Pancreas (tissue), 10 donors: Measurements from ENCODE around the gene PLXDC1. TPM values are rescaled to one million over a fixed set of nuclear protein-coding genes. Genes with fewer than 3 reads are reported as not detected.

Experiments
- ATAC-seq, 4 donors: fragments of 200-7000 bp; cut with Tn5 transposase; one replicate each; pipeline versions ENCODE4 v1.8.0 to v1.9.1; 2020; ENCODE audit warnings: mild to moderate bottlenecking in 4 of 4, moderate library complexity in 4 of 4
- DNase-seq, 6 donors: peaks; one replicate each; pipeline ENCODE4 v3.0.0-alpha.2; 2020
- FAIRE-seq: peaks from 2 replicates; lab custom pipeline; 2012; peaks lifted over from hg19 to GRCh38; lab: Jason Lieb, UNC
- H3K27ac ChIP-seq, 4 donors: fragments of 200-600 bp; sonication (generic); 1 replicate in 3 of 4; 2 replicates in 1 of 4; pipeline versions ENCODE4 v1.5.0 to v1.8.0; 2020
- H3K27me3 ChIP-seq, 4 donors: fragments of 200-600 bp; one replicate each; pipeline ENCODE4 v1.8.0; 2021
- H3K36me3 ChIP-seq, 3 donors: fragments of 200-600 bp; sonication (generic) in 1 of 3; one replicate each; pipeline versions ENCODE4 v1.5.0 to v1.8.0; 2020 to 2021
- H3K4me1 ChIP-seq, 3 donors: fragments of 200-600 bp; one replicate each; pipeline ENCODE4 v1.8.0; 2021
- H3K4me3 ChIP-seq, 4 donors: fragments of 200-600 bp; sonication (generic) in 2 of 4; one replicate each; pipeline versions ENCODE4 v1.5.0 to v1.8.0; 2020 to 2021
- H3K9me3 ChIP-seq, 4 donors: fragments of 200-600 bp; one replicate each; pipeline ENCODE4 v1.8.0; 2021
- CTCF ChIP-seq, 4 donors: fragments of 200-600 bp; sonication (generic) in 3 of 4; IDR thresholded peaks; one replicate each; pipeline versions ENCODE4 v1.5.0 to v1.8.0; 2021; ENCODE audit warnings: antibody characterized with exemption in 4 of 4
- WGBS, 2 donors: extraction: QIAGEN DNeasy Blood & Tissue Kit; methylation state at CpG; one replicate each; pipeline ENCODE4 v1.1.7; 2013; 5-methylcytosine and 5-hydroxymethylcytosine counted together
- intact Hi-C, 3 donors: fragments of 100-400 bp; cut with DNase I; formaldehyde crosslinking; loops; one replicate each; pipeline versions ENCODE4 v1.11.1 to v1.14.2; 2022
- polyA plus RNA-seq, 2 donors: library from polyadenylated mRNA; stranded (reverse); fragments of 200-250 nt; gene quantifications; one replicate each; pipeline ENCODE4 v1.2.3, GENCODE V29; 2013
- total RNA-seq, 6 donors: library from RNA; stranded (reverse); fragmentation: NEBNext Ultra II Directional in 4 of 6; extraction: Animal tissue kit (Norgen Biotek cat#: 25700) in 4 of 6; gene quantifications; one replicate each; pipeline versions ENCODE4 v1.2.1 to v1.2.4, GENCODE V29; 2021 to 2023
- donor health status: healthy with polysubstance abuse.
- donor health status: DM: no; HTN: no; CAD: no; lungs with moderate emphysema.
- donor health status: DM: no; HTN: no; CAD: no.
- donor health status: control.
- donor health status: control.
- donor health status: Bipolar disorder and iron deficiency.
- donor health status: DM: yes; HTN: yes; CAD: no.
- donor health status: DM: no; HTN: no; CAD: no.
- donor health status: DM: no; HTN: no; CAD: no.
- donor health status: DM: yes; HTN: yes; CAD: no.

Gene PLXDC1
- total and polyA plus RNA-seq, 8 donors = 0.88 to 5.6 (median 1.9) TPM

- intact Hi-C loops = no loop called here
- peaks cover 0 to 13% (median 12%) of the 10 kb centered on the region in 3 donors for H3K4me1 ChIP-seq
- no peak for DNase-seq
These were observed 46.7 kb upstream of the PLXDC1 start for GRCh38 chr17:39198186-39198566.

GRCh38 chr17:39197380-39198185 is 46.1 kb upstream of the PLXDC1 start, which contains the start of gene CACNB1:
CACNB1 (minus strand) TSS chr17:39197669; CDS start chr17:39197495, 174 bp downstream.
- Histone ChIP-seq H3K9me3 (no peaks in the 10 kb centered on the region), H3K4me1 (peaks cover 0 to 13% (median 12%) of the 10 kb centered on the region in 3 donors), H3K4me3 (peak within 1 kb of the TSS; percentile 51 to 83 (median 67)), H3K27me3 (no peaks in the 10 kb centered on the region), H3K27ac (no peak within 1 kb of the TSS), H3K36me3 (peaks cover 0 to 13% (median 9%) of the 10 kb centered on the region in 3 donors)
- intact Hi-C loops = no loop called here
- peak; percentile 51 to 73 (median 66) for ATAC-seq
- no peak for FAIRE-seq
- peak; percentile 54 to 88 (median 75) for DNase-seq
- TF ChIP-seq CTCF (IDR thresholded peaks at IDR 0.05) = no peak
- 1 to 2% methylated on average over 27 to 55 of the region's 55 CpGs for WGBS, 2 donors

More at GRCh38 chr17:39198186-39198566, 46.7 kb upstream of the PLXDC1 start:
- FAIRE-seq (no peak), ATAC-seq (no peak)
- 83 to 85% methylated on average over 4 of the region's 4 CpGs for WGBS, 2 donors
- no peaks in the 10 kb centered on the region for H3K9me3 ChIP-seq
- TF ChIP-seq CTCF (IDR thresholded peaks at IDR 0.05) = no peak
- peaks cover 0 to 19% (median 14%) of the 10 kb centered on the region in 3 donors for H3K36me3 ChIP-seq
- H3K27me3 ChIP-seq = no peaks in the 10 kb centered on the region
- no peak overlapping the region for H3K27ac ChIP-seq
- H3K4me3 ChIP-seq = peak overlapping the region in 2 of 4 donors; percentile 71 to 83

DNA sequence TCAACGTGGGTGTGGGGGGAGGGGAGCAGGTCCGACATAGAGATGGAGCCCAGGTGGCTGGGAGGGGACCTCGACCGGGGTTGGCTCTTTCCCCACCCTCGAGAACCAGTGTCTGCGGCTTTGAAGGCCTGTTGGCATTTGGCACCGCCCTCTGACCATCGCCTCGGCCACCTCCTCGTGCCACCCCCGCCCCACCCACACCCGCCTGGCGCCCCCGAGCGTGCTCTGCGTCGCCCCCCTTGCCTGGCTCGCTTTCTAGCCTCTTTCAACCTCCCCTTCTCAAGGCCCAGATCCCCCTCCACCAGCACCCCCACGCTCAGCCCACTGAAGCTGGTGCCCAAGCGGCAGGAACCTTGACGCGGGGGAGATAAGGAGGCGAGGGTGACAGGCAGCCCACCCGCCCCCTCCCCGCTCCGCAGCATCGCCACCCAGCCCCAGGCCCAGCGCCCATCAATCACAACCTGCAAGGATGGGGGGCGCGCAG is 45.4 kb upstream of the PLXDC1 start:
- no peak for FAIRE-seq
- intact Hi-C loops = no loop called here
- Histone ChIP-seq H3K9me3 (no peaks in the 10 kb centered on the region), H3K4me3 (peak overlapping the region; percentile 51 to 83 (median 67)), H3K4me1 (peaks cover 0 to 11% (median 10%) of the 10 kb centered on the region in 3 donors), H3K36me3 (peaks cover 0 to 6% (median 2%) of the 10 kb centered on the region in 3 donors), H3K27me3 (no peaks in the 10 kb centered on the region), H3K27ac (no peak overlapping the region)
- no peak for TF ChIP-seq CTCF (IDR thresholded peaks at IDR 0.05)
- DNase-seq = peak in 1 of 6 donors; percentile 35
- ATAC-seq = no peak
- 1 to 2% methylated on average over 27 to 30 of the region's 30 CpGs for WGBS, 2 donors

DNA sequence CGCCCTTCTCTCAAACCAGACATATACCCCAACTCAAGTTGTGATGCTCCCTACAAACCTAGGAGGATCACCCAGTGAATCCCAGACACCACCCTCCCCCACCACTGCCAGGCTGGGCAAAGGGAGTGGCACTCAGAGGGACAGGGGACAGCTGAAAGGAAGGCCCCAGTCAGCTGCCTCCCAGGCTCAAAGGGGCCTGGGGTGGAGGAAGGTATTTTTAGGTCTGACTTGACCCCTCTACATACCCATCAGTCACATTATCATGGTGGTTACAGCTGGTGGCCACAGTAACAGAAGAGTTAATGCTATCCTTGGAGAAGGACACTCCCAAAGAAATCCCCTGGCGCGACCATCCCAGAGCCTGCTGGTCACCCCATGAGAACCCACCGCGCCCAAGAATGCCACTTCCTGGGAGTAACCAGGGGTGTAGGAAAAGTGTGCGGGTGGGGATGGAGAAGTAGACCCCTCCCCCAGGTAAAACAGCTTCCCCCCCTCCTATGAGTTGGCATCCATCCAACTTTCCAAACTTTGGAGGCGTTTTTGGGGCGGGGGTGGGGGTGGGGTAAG is 44.9 kb upstream of the PLXDC1 start:
- Histone ChIP-seq H3K4me3 (peak overlapping the region in 2 of 4 donors; percentile 71 to 83), H3K36me3 (peaks cover 0 to under 1% (median 0%) of the 10 kb centered on the region in 3 donors), H3K9me3 (no peaks in the 10 kb centered on the region), H3K27me3 (no peaks in the 10 kb centered on the region), H3K27ac (no peak overlapping the region), H3K4me1 (peaks cover 0 to 5% (median 5%) of the 10 kb centered on the region in 3 donors)
- FAIRE-seq = no peak
- WGBS, 2 donors = 51 to 59% methylated on average over 8 of the region's 8 CpGs
- TF ChIP-seq CTCF (IDR thresholded peaks at IDR 0.05) = no peak
- intact Hi-C loops = no loop called here
- DNase-seq = peak in 1 of 6 donors; percentile 22
- ATAC-seq = no peak
